Measurements from ENCODE around the gene GUCY1A2.

DNA sequence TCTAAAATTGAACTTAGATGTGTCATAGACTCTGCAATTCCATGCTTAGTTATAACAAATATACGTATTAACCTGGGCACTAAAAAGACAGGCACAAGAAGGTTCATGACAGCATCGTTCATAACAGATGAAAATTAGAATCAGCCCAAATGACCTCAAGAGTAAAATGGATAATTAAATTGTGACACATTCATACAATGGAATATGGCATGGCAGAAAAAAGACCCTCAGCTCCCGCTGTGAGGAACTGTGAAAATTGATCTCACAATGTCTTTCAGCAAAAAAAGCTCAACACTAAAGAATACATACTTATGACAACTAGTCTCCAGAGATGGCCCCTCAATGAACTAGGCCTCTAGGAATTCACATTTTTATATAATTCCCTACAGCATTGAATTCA is 386.0 kb downstream of the GUCY1A2 start:
- TF ChIP-seq EP300 (IDR thresholded peaks at IDR 0.05; ENCODE audit: borderline replicate concordance) (no peak), ZBTB7A (IDR thresholded peaks at IDR 0.05; ENCODE audit: low read depth) (no peak), YY1 (IDR thresholded peaks at IDR 0.05; ENCODE audit: low read depth) (no peak)

Data from Ishikawa (cell line).